Mucosa of descending colon (tissue), 3 donors: ENCODE data around the gene LPIN3. TPM values are rescaled to one million over a fixed set of nuclear protein-coding genes. Genes with fewer than 3 reads are reported as not detected.

Experiments
- ATAC-seq: fragments of 200-7000 bp; cut with Tn5 transposase; one replicate; pipeline ENCODE4 v1.9.1; 2020; ENCODE audit warnings: mild to moderate bottlenecking, moderate library complexity
- DNase-seq, 3 donors: peaks; one replicate each; pipeline ENCODE4 v3.0.0-alpha.2; 2020
- H3K36me3 ChIP-seq: fragments of 200-600 bp; one replicate; pipeline ENCODE4 v1.8.0; 2021; ENCODE audit warnings: low read depth, mild to moderate bottlenecking
- H3K4me1 ChIP-seq: fragments of 200-600 bp; one replicate; pipeline ENCODE4 v1.8.0; 2021; ENCODE audit warnings: low read depth, mild to moderate bottlenecking
- H3K4me3 ChIP-seq: fragments of 200-600 bp; one replicate; pipeline ENCODE4 v1.8.0; 2021; ENCODE audit warnings: mild to moderate bottlenecking
- H3K9me3 ChIP-seq: fragments of 200-600 bp; one replicate; pipeline ENCODE4 v1.8.0; 2021; ENCODE audit warnings: mild to moderate bottlenecking
- intact Hi-C, 2 donors: fragments of 100-400 bp; cut with DNase I in 1 of 2; cut with micrococcal nuclease in 1 of 2; formaldehyde crosslinking; loops; one replicate each; pipeline versions ENCODE4 v1.11.0 to v1.11.1; 2022; cut with DNase I, micrococcal nuclease
- total RNA-seq, 3 donors: library from RNA; stranded (reverse); fragmentation: NEBNext Ultra II Directional in 2 of 3; extraction: Animal tissue kit (Norgen Biotek cat#: 25700) in 2 of 3; gene quantifications; one replicate each; pipeline versions ENCODE4 v1.2.1 to v1.2.4, GENCODE V29; 2021 to 2023
- TF ChIP-seq, protein P1 (sequence below): fragments of 200-600 bp; IDR thresholded peaks from one replicate; pipeline ENCODE4 v1.8.0; 2022; ENCODE audit warnings: antibody characterized with exemption, mild to moderate bottlenecking
- donor health status: DM: no; HTN: no; CAD: no; lungs with moderate emphysema.
- donor health status: DM: no; HTN: no; CAD: no.
- donor health status: DM: no; HTN: yes; CAD: no.

The LPIN3 gene
- total RNA-seq, 3 donors from 2014 or later: 48.0 to 73.3 (median 52.7) TPM

DNA sequence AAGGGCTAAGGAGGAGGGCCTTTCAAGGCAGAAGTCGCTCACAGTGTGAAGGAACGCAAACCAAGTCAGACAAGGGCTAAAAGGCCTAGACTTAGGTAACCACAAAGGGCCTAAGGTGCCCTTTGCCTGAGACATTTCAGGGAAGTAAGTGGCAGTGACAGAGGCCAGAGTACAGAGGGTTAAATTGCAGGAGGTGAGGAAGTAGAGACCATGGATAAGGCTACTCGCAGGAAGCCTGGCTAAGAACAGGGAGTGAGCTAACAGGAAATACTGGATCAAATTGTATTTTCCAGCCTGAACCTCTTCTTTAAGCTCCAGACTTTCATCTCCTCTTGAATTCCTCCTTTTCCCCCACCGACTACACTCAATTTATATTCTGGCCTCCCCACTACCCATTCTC lies 39.7 kb upstream of the LPIN3 start:
- Histone ChIP-seq H3K36me3 (no peaks in the 10 kb centered on the region), H3K4me3 (no peak overlapping the region), H3K9me3 (no peaks in the 10 kb centered on the region), H3K4me1 (no peaks in the 10 kb centered on the region)
- intact Hi-C loops: no loop called here
- DNase-seq: no peak
- ATAC-seq: peak; percentile 42
- TF ChIP-seq, protein P1, sequence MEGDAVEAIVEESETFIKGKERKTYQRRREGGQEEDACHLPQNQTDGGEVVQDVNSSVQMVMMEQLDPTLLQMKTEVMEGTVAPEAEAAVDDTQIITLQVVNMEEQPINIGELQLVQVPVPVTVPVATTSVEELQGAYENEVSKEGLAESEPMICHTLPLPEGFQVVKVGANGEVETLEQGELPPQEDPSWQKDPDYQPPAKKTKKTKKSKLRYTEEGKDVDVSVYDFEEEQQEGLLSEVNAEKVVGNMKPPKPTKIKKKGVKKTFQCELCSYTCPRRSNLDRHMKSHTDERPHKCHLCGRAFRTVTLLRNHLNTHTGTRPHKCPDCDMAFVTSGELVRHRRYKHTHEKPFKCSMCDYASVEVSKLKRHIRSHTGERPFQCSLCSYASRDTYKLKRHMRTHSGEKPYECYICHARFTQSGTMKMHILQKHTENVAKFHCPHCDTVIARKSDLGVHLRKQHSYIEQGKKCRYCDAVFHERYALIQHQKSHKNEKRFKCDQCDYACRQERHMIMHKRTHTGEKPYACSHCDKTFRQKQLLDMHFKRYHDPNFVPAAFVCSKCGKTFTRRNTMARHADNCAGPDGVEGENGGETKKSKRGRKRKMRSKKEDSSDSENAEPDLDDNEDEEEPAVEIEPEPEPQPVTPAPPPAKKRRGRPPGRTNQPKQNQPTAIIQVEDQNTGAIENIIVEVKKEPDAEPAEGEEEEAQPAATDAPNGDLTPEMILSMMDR: no peak

DNA sequence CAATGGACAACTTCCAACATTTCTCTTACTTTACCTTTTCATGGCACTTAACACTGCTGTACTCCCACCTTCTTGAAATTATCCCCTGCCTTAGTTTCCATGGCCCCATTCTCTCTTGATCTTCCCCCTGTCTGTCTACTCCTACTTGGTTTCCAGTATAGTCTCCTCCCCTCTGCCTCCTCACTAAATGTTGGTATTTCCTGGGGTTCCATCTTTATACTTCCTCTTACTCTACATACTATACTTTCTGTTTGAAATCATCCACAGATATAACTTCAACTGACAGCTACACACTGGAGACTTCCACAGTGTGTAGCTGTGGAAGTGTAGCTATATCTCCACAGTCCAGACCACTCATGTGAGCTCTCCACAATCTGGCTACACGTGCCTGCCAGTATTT lies 36.6 kb upstream of the LPIN3 start:
- Histone ChIP-seq H3K36me3 (no peaks in the 10 kb centered on the region), H3K4me1 (peaks cover 8% of the 10 kb centered on the region), H3K4me3 (no peak overlapping the region), H3K9me3 (no peaks in the 10 kb centered on the region)
- no peak for ATAC-seq
- intact Hi-C loops: no loop called here
- no peak for DNase-seq
- TF ChIP-seq, protein P1: no peak

DNA sequence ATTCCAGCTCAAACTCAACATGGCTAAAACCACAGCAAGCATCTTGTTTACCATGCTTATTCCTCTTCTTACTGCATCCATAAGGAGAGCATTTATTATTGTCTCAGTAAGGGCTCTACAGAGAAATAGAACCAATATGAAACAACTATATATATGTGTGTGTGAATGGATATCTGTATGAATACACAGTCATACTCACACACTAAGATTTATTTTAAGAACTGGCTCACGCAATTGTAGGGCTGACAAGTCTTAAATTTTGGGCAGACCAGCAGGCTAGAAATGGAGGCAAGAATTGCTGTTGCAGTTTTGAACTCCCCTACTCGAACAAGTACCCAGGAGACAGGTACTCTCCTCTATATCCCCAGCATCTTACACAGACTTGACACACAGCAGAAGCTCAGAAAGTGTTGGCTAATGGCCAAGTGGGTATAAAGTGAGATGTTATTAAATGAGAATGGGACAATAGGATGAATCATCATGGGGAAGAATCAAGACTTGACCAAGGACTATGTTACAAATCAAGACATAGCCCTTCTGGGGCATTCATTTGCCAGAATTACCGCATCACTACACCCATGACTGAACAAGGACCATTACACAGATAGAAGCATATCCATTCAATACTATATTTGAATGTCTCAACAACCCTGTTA lies 36.1 kb upstream of the LPIN3 start:
- DNase-seq: no peak
- no peaks in the 10 kb centered on the region for H3K9me3 ChIP-seq
- peaks cover 8% of the 10 kb centered on the region for H3K4me1 ChIP-seq
- TF ChIP-seq, protein P1: no peak
- H3K4me3 ChIP-seq: no peak overlapping the region
- intact Hi-C loops: no loop called here
- ATAC-seq: no peak
- H3K36me3 ChIP-seq: no peaks in the 10 kb centered on the region

DNA sequence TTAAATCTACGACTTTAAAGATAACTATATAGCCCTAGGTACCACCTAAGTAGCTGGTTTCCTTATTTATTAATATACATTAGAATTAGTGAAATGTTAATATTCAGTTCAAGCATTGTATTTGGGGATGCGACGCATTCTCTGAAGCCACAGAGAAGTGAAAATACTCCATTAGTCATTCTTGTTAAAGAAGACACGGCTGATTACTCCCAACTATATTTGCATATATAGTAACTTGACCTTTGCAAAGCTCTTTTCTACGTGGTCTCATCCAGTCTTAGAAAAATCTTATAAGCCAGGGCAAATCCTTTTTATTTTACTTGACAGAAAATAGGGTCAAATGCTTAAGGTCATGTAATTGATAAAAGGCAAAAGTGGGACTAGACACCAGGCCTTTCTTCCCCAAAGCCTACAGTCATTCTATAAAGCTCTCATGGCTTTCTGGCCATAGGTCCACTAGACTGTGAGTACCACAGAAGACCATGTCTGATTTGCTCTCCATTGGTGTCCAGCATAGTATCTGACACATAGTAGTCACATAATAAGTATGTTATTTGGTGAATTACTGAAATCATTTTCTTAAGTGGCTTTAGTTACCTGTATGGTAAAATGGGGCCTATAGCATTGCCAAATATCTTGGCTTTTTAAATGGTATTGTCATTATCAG lies 34.4 kb upstream of the LPIN3 start:
- H3K4me3 ChIP-seq: no peak overlapping the region
- no peaks in the 10 kb centered on the region for H3K9me3 ChIP-seq
- ATAC-seq: no peak
- peaks cover 8% of the 10 kb centered on the region for H3K4me1 ChIP-seq
- TF ChIP-seq, protein P1: no peak
- no peak for DNase-seq
- H3K36me3 ChIP-seq: no peaks in the 10 kb centered on the region
- intact Hi-C loops: no loop called here

DNA sequence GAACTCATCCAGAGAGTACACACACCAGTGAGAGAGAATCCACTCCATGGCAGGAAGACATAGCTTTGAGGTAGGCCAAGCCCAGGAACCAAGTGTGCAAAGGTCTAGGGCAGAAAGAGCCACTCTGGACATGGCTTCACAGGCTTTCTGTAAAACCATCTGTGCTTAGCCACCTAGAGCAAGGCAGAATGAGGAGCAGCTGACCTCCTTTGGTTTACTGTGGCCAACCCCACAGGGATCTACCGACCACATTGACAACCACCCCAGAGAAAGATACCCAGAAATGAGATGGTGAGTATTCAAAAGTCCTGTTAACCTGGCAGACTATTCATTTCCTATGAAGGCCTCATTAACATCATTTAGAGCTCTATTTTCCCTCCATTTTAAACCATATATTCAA lies 33.6 kb upstream of the LPIN3 start:
- DNase-seq (no peak), ATAC-seq (no peak)
- intact Hi-C loops: no loop called here
- Histone ChIP-seq H3K9me3 (no peaks in the 10 kb centered on the region), H3K4me3 (no peak overlapping the region), H3K4me1 (peaks cover 8% of the 10 kb centered on the region), H3K36me3 (no peaks in the 10 kb centered on the region)
- TF ChIP-seq, protein P1: no peak
